B cell (primary cell): Measurements from ENCODE around the gene EVPL.

Source experiments
- CTCF ChIP-seq: fragments of 200-600 bp; IDR thresholded peaks from one replicate; pipeline ENCODE4 v1.8.0; 2022; ENCODE audit warnings: antibody characterized with exemption, mild to moderate bottlenecking
- EZH2 ChIP-seq: IDR thresholded peaks from 2 replicates; pipeline ENCODE4 v1.6.1; 2012; ENCODE audit warnings: borderline replicate concordance, low read depth, mild to moderate bottlenecking, moderate library complexity, low read length; ENCODE audit not compliant: insufficient read depth, poor library complexity, severe bottlenecking

- TF ChIP-seq CTCF (no peak), EZH2 (no peak)
Observed at GRCh38 chr17:75994802-75995370, 32.2 kb downstream of the EVPL start.
